PC-3 (cell line): ENCODE data around the gene PDGFB.

Source experiments
- EZH2 ChIP-seq: fragments of 300-600 bp; sonication (generic); IDR thresholded peaks from one replicate; pipeline ENCODE4 v1.6.1; 2017; ENCODE audit warnings: antibody characterized with exemption, mild to moderate bottlenecking, low read length; ENCODE audit not compliant: unreplicated experiment
- EZH2phosphoT487 ChIP-seq: fragments of 300-600 bp; sonication (generic); IDR thresholded peaks from 2 replicates; pipeline ENCODE4 v1.6.1; 2018; ENCODE audit warnings: mild to moderate bottlenecking, antibody characterized with exemption, low read length, borderline replicate concordance
- TF ChIP-seq, protein P1 (sequence below): fragments of 300-600 bp; sonication (generic); conservative IDR thresholded peaks from 2 replicates; pipeline ENCODE4 v1.5.1; 2017; ENCODE audit warnings: antibody characterized with exemption, low read depth, mild to moderate bottlenecking, low read length

GRCh38 chr22:39238561-39238960 lies 6.2 kb downstream of the PDGFB start:
- TF ChIP-seq, protein P1, sequence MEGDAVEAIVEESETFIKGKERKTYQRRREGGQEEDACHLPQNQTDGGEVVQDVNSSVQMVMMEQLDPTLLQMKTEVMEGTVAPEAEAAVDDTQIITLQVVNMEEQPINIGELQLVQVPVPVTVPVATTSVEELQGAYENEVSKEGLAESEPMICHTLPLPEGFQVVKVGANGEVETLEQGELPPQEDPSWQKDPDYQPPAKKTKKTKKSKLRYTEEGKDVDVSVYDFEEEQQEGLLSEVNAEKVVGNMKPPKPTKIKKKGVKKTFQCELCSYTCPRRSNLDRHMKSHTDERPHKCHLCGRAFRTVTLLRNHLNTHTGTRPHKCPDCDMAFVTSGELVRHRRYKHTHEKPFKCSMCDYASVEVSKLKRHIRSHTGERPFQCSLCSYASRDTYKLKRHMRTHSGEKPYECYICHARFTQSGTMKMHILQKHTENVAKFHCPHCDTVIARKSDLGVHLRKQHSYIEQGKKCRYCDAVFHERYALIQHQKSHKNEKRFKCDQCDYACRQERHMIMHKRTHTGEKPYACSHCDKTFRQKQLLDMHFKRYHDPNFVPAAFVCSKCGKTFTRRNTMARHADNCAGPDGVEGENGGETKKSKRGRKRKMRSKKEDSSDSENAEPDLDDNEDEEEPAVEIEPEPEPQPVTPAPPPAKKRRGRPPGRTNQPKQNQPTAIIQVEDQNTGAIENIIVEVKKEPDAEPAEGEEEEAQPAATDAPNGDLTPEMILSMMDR, result no peak
- no peak for TF ChIP-seq EZH2phosphoT487
- no peak for TF ChIP-seq EZH2
